Measurements from ENCODE around the gene GRIP2.
A peak's percentile ranks its signal among the peaks of the same experiment; 100 is the strongest.

The GRIP2 gene

GRCh38 chr3:14483286-14483685 is 56.9 kb downstream of the GRIP2 start:
- no peak overlapping the region for H3K27ac ChIP-seq
- TF ChIP-seq CTCF (conservative IDR thresholded peaks at IDR 0.05; ENCODE audit: low read depth) = no peak
- ChIA-PET POLR2A (ENCODE audit: low non-redundant PET) (no interaction called here), CTCF (no interaction called here)
- no peak for DNase-seq (ENCODE audit: low spot score)

GRCh38 chr3:14482271-14482721 is 57.8 kb downstream of the GRIP2 start:
- no peak for DNase-seq (ENCODE audit: low spot score)
- ChIA-PET POLR2A (ENCODE audit: low non-redundant PET) (no interaction called here), CTCF (interaction anchor here (0.7 kb wide), 1 partner anchor 65 kb away, joined by 4 read pairs; no protein-coding TSS in a partner anchor)
- no peak overlapping the region for H3K27ac ChIP-seq
- no peak for TF ChIP-seq CTCF (conservative IDR thresholded peaks at IDR 0.05; ENCODE audit: low read depth)

GRCh38 chr3:14481646-14482036 is 58.5 kb downstream of the GRIP2 start:
- DNase-seq (ENCODE audit: low spot score) = no peak
- no peak overlapping the region for H3K27ac ChIP-seq
- ChIA-PET CTCF (no interaction called here), POLR2A (ENCODE audit: low non-redundant PET) (no interaction called here)
- TF ChIP-seq CTCF (conservative IDR thresholded peaks at IDR 0.05; ENCODE audit: low read depth) = no peak

GRCh38 chr3:14481018-14481645 is 59.0 kb downstream of the GRIP2 start:
- TF ChIP-seq CTCF (conservative IDR thresholded peaks at IDR 0.05; ENCODE audit: low read depth) = no peak
- H3K27ac ChIP-seq = peak overlapping the region; percentile 24; the same call in 1 of the 2 replicates
- no peak for DNase-seq (ENCODE audit: low spot score)
- ChIA-PET POLR2A (ENCODE audit: low non-redundant PET) (no interaction called here), CTCF (no interaction called here)

GRCh38 chr3:14480207-14481017 is 59.7 kb downstream of the GRIP2 start:
- POLR2A ChIA-PET (ENCODE audit: low non-redundant PET) = no interaction called here
- peak; percentile 48 for DNase-seq (ENCODE audit: low spot score)
- H3K27ac ChIP-seq = peak overlapping the region; percentile 24; the same call in 1 of the 2 replicates
- no peak for TF ChIP-seq CTCF (conservative IDR thresholded peaks at IDR 0.05; ENCODE audit: low read depth)
- CTCF ChIA-PET = no interaction called here

GRCh38 chr3:14479591-14479990 is 60.6 kb downstream of the GRIP2 start:
- TF ChIP-seq CTCF (conservative IDR thresholded peaks at IDR 0.05; ENCODE audit: low read depth) = no peak
- ChIA-PET POLR2A (ENCODE audit: low non-redundant PET) (no interaction called here), CTCF (no interaction called here)
- no peak for DNase-seq (ENCODE audit: low spot score)
- H3K27ac ChIP-seq = no peak overlapping the region
